ENCODE data around the gene H2BW2.
"Not testable (repeated sequence)": the region's sequence is repeated elsewhere in the genome, so short reads cannot be mapped to it uniquely, and the experiment has no call there.

Gene H2BW2

GRCh38 chrX:104039689-104040505, at the start of gene H2BW2:
H2BW2 (plus strand) TSS chrX:104039956; CDS start chrX:104039995, 39 bp downstream.
- DNase-seq, result no peak

GRCh38 chrX:103999234-103999633, 40.5 kb upstream of the H2BW2 start:
- DNase-seq, result no peak

DNA sequence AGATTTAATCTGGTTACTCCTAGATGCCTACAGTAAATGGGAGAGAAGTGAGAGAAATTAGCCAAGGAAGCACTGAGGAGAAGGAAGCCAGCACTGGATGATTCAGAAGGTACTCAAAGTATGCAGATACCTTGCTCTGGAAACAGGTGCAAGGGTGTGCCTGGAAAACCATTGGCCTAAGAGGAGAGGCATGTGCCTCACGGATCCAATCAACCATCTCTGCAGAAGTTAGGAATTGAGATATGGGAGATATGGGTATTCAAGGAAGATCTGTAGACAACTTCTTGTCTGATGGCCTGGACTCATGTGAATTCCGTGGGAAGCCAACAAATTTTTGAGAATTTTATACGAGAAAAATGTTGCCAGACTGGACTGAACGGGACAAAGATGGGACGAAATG, 30.9 kb upstream of the H2BW2 start:
- DNase-seq, result no peak

- DNase-seq, result no peak
These were observed 26.6 kb upstream of the H2BW2 start for GRCh38 chrX:104013158-104013557.

DNA sequence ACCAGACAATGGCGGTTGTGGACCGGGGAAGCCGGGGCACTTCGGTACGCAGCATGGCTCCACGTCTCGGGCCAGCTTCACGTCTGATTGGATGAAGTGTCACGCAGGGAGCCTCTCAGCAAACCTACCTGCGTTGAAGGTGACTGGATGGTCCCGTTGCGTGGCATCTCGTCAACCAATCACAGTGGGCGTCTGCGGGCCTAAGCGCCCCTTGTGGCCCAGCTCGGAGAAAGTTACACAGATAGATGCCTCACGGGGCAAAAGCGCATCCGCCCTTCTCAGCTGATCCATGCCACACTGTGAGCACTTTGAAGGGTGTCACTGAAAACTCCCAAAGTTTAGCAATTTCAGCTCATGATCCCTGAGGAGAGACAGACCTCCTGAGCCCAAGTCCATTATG, 26.1 kb upstream of the H2BW2 start, which contains the start of gene H2BW1:
Gene H2BW1 (minus strand): TSS at position 103 of the 400 bp plus-strand sequence. CDS start 132 bp downstream, outside the sequence.
- DNase-seq, result no peak

DNA sequence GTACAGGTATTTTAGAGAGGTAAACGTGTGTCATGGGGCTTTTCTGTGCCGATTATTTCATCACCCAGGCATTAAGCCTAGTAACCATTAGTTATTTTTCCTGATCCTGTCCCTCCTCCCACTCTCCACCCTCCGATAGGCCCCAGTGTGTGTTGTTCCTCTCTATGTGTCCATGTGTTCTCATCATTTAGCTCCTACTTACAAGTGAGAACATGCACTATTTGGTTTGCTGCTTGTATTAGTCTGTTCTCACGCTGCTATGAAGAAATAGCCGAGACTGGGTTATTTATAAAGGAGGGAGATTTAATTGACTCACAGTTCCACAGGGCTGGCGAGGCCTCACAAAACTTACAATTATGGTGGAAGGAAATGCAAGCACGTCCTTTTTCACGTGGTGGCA, 24.2 kb upstream of the H2BW2 start:
- not testable (repeated sequence) for DNase-seq

GRCh38 chrX:104018126-104018525, 21.6 kb upstream of the H2BW2 start:
- DNase-seq, result no peak

GRCh38 chrX:104041003-104041402, 1.2 kb downstream of the H2BW2 start:
- no peak for DNase-seq

DNA sequence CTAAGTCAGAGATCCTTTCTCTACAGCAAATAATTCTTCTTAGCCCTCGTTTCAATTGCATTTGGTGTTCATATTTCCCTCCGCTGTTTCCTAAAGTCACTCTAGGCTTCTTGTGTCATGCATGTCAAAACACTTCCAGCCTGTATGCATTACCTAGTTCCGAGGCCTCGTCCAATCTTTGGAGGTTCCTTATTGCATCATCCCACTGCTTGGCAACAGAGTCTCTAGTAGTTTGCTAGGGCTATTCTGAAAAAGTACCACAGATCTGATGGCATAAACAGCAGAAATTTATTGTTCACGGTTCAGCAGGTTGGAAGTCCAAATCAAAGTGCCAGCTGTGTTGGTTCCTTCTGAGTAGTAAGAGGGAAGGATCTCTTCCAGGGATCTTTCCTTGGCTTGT, 5.9 kb downstream of the H2BW2 start:
- no peak for DNase-seq

GRCh38 chrX:104047171-104047570, 7.4 kb downstream of the H2BW2 start:
- DNase-seq, result no peak

- DNase-seq, result not testable (repeated sequence)
These were observed 15.2 kb downstream of the H2BW2 start for GRCh38 chrX:104054956-104055355.

- not testable (repeated sequence) for DNase-seq
These were observed 22.9 kb downstream of the H2BW2 start for GRCh38 chrX:104062636-104063035.

DNA sequence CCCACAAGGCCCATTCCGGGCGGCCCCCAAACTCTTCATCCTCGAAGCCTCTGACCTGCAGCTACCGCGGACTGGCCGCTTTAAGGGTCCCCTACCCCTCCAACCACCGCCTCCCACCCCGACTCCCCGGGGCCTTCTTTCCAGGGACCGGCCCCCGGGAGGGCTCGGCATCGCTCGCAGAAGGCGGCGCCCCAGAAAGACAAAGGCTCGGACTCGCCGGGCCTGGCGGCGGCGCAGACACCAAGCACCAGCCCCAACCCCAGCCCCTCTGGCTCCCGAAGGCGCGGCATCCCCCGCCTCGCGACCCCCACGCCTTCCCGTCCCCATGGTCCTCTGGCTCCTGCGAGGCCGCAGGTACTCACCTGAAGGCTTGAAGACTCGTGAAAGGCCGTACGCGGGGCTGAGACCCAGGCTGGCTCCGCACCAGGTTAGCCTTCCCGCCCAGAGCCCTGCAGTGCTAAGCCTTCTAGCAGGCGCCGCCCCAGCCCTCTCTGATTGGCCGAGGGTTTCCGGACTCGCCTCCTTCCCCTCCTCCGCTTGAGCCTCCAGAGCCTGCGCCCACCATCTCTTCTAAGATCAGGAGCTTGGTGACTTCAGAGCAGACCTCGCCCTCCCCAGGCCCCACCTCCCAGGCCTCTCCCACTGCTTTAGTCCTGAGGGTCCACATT, 36.2 kb downstream of the H2BW2 start, which contains the start of gene TMSB15C:
Gene TMSB15C (minus strand): TSS at position 459 of the 668 bp plus-strand sequence.
- not testable (repeated sequence) for DNase-seq

DNA sequence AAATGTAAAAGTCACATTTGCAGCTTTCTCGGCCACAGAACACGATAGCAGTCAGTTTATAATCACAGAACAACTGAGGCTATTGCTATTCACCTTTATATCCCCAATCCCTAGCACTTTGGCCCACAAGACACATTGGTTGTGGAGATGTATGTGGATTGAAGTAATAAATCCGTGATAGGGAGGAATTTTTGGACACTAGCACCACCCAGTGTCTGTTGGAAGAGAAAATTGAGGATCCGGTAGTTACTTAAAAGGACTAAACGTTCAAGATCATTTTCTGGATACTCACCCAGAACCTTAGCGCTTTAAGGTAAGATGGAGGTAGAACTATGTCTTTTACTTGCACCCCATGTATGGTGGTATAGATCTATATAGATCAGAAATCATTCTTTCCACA, 38.1 kb downstream of the H2BW2 start:
- not testable (repeated sequence) for DNase-seq

- no peak for DNase-seq
These were observed 44.3 kb downstream of the H2BW2 start for GRCh38 chrX:104084063-104084462.

DNA sequence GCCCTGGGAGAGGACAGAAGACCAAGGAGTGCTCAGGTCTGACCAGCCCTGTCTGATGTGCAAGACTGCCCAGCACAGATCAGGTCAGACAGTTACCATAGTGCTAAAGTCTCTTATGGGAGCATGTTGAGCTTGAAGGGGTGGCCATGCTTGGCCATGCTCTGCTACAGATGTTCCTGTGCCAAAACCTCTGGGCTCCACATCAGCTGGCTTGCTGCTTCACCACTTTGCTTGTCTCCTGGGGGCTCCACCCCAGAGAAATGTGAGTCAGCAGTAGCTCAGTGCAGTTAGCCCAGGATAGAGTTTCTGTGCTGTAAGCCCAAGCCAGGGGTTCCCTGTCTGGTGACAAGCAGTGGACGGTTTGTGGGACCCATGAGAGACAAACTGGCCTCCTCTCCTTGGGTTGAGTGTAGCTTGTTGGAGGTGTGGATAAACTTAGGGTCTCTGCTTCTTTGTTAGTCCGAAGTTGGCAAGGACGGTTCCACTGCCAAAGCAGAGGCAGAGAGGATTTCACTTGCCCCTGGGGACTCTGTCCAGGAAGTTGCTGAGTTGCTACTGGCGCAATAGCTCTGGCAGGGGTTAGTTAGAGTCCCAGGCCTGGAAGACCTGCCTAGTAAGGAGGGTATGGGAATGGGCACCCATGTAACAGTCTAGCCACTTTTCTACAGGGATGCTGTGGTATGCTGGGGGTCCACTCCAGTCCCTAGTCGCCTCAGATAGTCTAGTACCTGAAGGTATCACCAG, 45.0 kb downstream of the H2BW2 start:
- no peak for DNase-seq

DNA sequence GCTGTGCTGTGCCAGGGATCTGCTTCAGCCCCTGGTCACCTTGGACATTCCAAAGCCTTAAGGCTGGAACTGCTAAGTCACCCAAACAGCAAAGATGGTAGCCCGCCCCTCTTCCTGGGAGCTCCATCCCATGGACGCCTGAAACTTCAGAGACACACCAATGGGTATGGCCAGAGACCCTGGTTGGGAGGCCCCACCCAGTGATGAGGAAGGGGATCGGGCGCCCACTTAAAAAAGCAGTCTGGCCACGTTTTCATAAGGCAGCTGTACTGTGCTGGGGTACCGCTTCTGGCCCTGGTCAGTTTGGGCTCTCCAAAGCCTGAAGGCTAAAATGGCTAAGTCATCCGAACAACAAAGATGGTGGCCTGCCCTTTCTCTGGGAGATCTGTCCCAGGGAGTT, 45.7 kb downstream of the H2BW2 start:
- DNase-seq, result no peak

DNA sequence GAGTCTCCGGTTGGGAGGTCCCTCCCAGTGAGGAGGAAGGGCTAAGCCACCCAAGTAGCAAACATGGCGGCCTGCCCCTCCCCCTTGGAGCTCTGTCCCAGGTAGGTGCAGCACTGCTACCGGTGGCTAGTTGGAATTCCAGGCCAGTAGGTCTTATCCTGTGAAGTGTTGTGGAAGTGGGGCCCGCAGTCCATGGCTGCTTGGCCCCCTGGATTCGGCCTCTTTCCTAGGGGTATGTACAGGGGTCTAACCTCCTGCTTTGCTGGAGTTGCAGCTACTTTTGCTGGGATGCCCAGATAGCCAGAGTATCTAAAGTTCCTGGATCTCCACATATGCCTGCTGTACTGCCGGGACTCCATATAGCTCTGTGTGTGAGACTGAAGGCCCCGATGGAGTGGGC, 46.2 kb downstream of the H2BW2 start:
- DNase-seq, result no peak

Measured in NCI-H510A treated with DMSO at 0.1 percent for 48 hours (cell line).